ACHN (cell line): ENCODE results near the gene STARD4.

ENCODE experiments used
- DNase-seq: peaks from one replicate; pipeline ENCODE4 v3.0.0-alpha.2; 2015
- in situ Hi-C: cut with HindIII; loops from 2 replicates; pipeline ENCODE4 v1.10.0; 2017; ENCODE audit warnings: low sequenced_read_pairs, low pct_ligation_motif_present, low pct_unique_long_range_greater_than_20kb

Gene STARD4

DNA sequence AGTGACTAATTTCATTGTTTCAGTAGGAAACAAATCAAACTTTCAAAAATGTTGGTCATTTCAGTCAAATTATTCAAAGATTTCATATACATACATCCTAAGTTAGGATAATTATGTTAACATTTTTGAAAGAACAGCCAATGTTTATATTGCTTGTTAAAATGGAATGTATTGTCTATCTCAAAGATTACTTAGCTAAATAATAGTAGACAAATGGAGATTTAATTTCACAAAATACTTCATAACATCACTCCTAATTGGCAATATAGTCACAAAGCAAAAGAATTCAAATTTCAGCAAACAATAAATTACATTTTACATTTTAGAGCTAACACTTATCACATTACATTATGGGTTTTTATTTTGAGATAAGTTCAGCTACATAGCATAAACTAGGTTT, 25.4 kb downstream of the STARD4 start:
- in situ Hi-C loops = no loop called here
- no peak for DNase-seq

DNA sequence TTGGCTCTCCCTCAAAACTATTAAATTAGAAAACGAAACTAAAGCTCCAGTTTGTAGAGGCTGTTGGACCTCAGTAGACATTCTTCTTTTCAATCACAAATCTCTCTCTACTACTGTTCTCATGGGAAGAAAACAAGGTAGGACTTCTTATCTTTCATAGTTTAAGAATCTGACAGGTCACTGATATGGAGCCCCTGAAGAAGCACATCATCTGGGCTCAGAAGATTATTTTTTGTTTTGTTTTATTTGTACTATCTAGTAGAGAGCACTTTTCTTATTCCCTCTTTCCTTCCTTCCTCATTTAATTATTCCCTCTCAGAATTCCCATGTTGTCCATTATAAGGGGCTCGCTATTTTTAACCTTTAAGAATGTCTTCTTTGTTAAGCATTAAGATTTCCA, 26.3 kb downstream of the STARD4 start:
- no peak for DNase-seq
- in situ Hi-C loops = no loop called here

DNA sequence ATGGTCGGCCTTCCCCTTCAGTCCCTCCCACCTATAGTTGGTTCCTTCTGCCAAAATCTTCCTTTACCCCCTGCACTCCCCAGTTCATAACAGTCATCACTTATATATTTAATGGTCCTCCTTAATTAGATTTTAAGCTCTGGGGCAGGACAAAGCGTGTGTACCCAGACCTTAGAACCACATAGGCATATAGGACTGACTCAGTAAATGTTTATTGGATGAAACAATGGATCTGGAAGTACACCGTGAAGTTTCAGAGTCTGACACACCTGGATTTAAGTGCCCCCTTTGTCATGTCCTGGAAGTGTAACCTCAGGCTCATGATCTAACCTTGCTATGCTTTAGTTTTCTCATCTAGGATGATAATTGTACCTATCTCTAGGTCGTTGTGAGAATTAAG, 32.0 kb downstream of the STARD4 start:
- no peak for DNase-seq
- in situ Hi-C loops = no loop called here

DNA sequence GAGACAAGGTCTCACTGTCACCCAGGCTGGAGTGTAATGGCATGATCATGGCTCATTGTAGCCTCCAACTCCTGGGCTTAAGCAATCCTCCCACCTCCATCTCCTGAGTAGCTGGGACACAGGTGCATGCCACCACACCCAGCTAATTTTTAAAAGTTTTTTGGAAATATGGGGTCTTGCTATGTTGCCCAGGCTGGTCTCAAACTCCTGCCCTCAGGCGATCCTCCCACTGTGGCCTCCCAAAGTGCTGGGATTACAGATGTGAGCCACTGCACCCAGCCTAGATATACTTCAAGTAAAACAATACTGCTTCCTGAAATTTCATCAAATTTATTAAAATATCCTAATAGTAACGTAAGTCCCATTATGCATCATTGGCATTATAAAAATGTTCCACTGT, 33.4 kb downstream of the STARD4 start:
- no peak for DNase-seq
- in situ Hi-C loops = no loop called here

DNA sequence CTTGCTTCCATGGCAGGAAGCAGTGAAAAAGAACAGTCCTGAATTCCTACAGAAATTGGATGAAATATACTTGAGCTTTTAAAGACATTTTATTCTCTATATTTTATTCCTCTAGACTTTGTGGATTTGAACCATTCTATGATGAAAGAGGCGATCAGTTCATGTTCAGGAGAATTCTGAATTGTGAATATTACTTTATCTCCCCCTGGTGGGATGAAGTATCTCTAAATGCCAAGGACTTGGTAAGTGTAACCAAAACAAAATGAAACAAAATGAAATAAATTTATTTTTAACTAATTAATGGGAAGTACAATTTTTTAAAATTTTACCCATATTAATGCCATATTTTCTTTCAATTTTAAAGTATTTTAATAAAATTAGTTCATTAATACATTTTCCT, 34.1 kb downstream of the STARD4 start:
- in situ Hi-C loops = no loop called here
- DNase-seq = no peak

DNA sequence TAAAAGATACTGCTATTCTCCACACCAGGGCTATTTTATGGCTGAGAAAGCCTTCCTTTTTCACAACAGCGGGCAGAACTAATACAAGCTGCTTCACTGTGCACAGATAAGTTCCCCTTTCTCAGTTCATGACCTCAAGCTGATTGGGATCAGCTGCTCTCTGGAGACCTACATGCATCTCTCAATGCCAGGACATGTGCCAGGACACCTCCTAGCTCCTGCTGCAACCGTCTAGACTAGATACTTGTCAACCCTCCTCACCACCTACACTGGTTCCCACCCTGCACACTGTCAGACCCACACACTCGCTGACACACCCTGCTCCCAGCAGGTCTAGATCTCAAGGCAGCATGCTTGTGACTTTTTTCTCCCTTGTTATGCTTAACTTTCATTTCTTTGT, 39.8 kb downstream of the STARD4 start:
- DNase-seq = no peak
- in situ Hi-C loops = no loop called here

DNA sequence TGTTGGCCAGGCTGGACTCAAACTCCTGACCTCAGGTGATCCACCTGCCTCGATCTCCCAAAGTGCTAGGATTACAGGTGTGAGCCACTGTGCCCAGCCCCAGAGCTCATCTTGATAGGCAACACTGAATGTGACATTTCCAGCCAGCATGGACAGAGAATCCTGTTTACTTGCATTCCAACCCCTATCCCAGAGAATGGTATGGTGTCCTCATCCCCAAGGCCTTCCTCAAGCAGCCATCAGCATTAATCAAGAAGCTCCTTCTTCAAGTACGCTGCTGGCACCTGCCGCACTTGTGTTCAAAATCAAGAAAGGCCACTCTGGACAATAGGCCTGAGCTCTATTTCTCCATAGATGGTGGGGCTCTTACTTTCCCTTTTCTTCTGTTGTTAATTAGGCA, 40.2 kb downstream of the STARD4 start:
- in situ Hi-C loops = no loop called here

DNA sequence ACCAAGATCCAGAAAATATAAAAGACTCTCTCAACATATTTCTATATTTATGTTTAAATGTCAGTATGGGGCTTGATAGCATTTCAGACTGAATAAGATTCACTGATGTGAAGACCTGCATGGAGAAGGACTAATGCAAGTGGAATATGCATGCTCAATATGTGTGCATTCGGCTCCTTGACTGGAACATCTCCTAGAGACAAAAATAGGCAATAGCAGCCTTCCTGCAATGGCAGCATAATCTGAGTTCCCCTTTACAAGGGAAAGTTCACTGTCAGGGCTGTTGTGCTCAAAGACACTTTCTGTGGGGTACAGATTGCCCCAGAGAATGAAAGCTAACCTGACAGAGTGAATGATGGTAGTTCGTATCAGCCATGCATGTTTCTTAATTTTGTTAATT, 42.4 kb downstream of the STARD4 start:
- in situ Hi-C loops = no loop called here
- no peak for DNase-seq

More for the DNA sequence above, 40.2 kb downstream of the STARD4 start:
- no peak for DNase-seq

DNA sequence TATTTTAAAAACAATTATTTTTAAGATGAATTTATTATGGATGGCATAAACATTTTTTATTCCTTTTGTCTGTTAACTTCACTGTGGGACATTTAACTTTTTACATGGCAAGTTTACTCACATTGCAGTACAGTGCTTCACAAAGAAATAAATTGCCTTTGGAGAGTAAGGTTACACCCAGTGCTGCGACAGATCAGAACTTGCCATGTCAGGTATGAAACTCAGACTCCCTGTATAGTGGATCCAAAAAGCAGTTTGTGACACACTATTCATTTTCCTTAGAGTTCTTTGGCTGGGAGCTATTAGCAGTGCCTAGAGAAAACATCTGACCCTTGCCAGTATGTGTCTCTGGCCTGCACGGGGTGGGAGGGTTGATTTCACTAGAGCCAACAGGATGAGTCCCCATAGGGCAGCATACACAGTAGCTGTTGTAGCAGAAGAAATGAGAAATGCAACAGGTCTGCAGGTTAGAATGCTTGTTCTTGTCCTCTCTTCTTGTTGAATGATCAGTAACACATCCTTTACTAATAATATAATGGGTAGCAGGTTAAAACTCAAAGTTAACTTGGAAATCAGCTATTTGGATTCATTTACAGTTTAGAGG, 42.9 kb downstream of the STARD4 start:
- no peak for DNase-seq
- in situ Hi-C loops = no loop called here

DNA sequence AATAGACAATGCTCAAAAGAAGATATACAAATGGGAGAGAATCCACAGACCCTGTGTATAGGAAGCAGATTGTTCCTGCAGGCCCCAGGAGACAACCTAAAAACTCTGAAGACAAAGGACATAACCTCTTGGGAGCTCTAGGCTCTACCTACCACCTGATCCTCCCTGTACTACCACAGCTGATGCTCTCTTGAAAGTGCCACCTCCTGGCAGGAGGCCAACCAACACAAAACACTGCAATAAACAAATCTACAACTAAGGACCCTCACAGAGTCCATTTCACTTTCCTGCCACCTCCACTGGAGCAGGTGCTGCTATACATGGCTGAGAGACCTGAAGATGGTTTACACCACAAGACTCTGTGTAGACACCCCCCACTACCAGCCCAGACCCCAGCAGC, 49.0 kb downstream of the STARD4 start:
- in situ Hi-C loops = no loop called here
- no peak for DNase-seq

DNA sequence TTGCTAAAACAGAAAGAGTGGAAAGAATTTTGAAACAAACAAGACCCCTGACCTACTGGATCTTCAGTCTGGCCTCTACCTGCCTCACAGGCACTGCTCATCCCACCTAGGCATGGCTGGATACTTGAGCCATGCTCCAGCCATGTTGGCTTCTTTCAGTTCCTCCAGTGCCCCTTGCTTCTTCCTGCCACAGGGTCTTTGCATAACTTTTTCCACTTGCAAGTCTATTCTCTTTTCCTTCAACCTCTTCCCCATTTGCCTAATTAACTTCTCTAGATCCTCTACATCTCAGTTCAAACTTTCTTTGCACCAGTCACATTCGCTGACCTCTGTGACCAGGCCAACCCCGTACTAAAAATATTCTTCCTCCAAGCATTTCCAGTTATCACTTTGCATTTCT, 50.4 kb downstream of the STARD4 start:
- in situ Hi-C loops = no loop called here

DNA sequence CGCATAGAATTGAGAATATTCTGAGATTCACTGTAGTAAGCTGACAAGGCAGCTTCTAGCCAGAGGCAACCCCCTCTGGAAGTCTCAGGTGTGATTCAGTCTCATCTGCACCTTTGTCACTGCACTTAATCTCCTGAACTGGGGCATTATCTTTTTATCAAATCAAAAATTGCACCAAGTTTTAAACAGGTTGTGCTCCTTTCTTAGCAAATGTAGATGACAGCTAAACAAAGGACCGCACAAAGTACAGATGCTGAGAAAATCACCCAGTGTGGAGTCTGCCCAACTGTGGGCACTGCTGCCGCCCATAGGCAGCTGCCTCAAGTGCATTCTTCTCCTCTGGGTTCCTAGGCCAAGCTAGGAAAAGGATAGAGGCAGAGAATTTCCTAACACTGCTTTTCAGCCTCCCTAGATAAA, 51.1 kb downstream of the STARD4 start:
- in situ Hi-C loops = no loop called here
- DNase-seq = no peak

More for the DNA sequence above, 50.4 kb downstream of the STARD4 start:
- no peak for DNase-seq

DNA sequence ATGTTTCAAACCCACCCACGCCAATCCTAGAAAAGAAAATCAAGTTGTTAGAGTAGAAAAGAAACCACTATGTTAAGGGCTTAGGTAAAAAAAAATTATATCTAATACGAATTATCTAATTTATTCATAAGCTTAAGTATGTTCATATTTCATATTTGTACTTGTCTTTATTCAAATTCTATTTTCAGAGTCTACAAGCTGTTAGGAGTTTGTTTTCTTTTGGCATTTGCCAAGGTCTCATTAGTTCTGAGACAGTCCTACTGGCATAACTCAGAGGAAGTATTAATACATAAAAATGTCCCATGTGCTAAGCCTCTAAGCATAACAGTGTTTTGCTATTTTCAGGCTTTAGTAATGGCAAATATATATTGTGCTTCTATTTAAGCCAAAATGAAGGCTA, 57.6 kb downstream of the STARD4 start:
- no peak for DNase-seq
- in situ Hi-C loops = no loop called here

DNA sequence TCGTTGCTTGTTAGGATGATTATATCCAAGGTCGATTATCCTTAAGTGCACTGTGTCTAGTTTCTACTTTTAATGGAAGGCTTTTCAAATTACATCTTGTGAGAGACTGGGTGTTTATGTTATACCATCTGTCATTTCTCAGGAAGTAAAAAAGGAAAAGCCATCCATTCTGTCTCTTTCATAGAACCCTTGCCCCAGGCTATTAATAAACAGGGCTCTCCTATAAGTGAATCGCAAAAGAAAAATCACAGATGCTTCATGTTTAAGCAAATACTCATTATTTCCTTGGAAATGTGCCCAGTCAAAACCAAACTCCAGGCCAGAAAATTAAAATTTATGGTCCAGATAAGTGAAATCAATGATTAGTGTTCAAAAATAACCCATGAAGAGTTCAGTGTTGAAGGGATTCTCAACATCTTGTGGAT, 58.1 kb downstream of the STARD4 start:
- DNase-seq = no peak
- in situ Hi-C loops = no loop called here

DNA sequence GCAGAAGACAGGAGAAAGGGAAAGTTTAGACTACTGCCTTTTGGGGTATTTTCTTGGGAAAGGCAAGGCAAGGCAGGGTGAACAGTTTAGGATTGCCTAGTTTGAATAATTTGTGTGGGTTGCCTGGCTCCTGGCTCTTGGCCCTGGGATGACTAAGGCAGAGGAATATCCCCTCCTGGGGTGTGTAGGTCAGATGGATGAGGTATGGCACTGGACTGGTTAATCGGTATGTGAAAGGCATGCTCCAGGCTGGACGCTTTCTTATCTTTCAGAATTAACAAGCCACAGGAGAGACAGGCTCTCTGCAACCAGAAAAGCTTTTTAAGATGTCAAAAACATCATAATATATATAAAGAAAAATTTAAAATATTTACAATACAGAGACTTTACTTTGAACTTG, 58.6 kb downstream of the STARD4 start:
- peak; percentile 48 for DNase-seq
- in situ Hi-C loops = no loop called here

DNA sequence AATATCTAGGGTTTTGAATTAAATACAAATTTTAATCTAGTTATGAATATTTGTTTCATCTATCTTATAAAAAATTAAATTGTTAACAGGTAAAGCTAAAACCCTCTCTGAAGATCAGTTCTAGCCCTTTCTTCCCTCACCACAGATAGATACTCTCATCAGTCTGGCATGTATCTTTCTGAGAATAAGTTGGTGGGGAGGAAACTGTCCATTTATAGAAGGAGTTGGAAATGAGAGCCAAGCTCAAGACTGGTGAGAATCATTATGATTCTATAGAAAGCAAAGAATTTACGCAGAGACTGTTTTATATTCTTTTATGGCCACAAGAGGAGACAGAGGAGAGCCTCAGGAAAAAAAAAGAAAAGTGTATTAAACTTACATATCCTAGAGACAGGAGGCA, 59.0 kb downstream of the STARD4 start:
- peak; percentile 39 for DNase-seq
- in situ Hi-C loops = no loop called here

DNA sequence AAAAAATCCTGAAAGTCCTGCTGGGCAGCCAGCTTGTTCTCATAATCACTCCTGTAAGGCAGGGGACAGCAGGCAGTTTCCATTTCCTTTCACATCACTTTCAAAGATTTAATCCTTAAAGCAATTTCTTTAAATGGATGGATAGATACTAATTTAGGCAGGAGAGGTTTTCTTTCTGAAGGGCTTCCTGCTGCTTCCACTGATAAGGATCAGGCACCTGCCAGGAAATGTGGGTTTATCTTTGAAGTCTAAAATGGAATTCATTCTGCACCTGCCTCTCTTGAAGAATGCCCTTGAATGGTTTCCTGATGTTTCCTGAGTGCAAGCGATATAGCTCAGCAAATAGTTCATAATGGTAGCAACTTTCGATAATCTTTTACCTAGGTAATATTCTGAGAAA, 64.5 kb downstream of the STARD4 start:
- DNase-seq = no peak

DNA sequence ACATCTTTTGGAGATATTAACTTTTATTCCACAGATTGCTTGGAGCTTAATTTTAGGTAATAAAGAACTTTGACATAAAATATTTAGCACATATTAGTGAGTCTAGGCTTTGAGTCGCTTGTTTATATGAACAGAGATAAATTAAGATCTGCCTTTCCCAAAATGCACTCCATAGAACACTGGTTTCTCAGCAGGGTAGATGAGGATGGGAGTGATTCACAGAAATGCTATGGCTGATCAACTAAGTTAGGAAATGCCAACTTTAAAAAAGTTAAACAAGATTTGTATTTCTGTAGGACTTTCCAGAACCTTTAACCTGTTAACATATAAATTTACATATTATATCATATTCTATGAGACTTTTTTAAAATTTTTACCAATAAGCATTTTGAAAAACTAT, 65.2 kb downstream of the STARD4 start:
- in situ Hi-C loops = no loop called here
- DNase-seq = no peak

More for the DNA sequence above, 64.5 kb downstream of the STARD4 start:
- in situ Hi-C loops = no loop called here
